ENCODE measurements around the gene NDUFAF5. TPM values are rescaled to one million over a fixed set of nuclear protein-coding genes. Genes with fewer than 3 reads are reported as not detected.
"Not testable (repeated sequence)": the region's sequence is repeated elsewhere in the genome, so short reads cannot be mapped to it uniquely, and the experiment has no call there.

NDUFAF5 gene
- total RNA-seq, 1 experiment from 2014 or later, result 44.1 TPM

GRCh38 chr20:13758884-13759283 lies 25.9 kb upstream of the NDUFAF5 start:
- H3K9me3 Mint-ChIP-seq (ENCODE audit: unreplicated experiment), result no peaks in the 10 kb centered on the region
- H3K36me3 Mint-ChIP-seq (ENCODE audit: insufficient read depth, unreplicated experiment), result peaks cover 52% of the 10 kb centered on the region
- CTCF ChIA-PET, result interaction anchor here (0.6 to 0.9 kb wide), 2 partner anchors 16 to 782 kb away, joined by 3 to 4 read pairs; no protein-coding TSS in a partner anchor
- no peak overlapping the region for H3K4me3 Mint-ChIP-seq (ENCODE audit: unreplicated experiment)
- no peaks in the 10 kb centered on the region for H3K27me3 Mint-ChIP-seq (ENCODE audit: insufficient read depth, unreplicated experiment)
- POLR2A ChIA-PET, result interaction anchor here (0.6 kb wide), 1 partner anchor 741 kb away, joined by 3 read pairs; no protein-coding TSS in a partner anchor
- intact Hi-C loops (cut with micrococcal nuclease), result no loop called here
- BruUV-seq (replicated peaks), result no TSS peak
- no peak for DNase-seq (ENCODE audit: unreplicated experiment)
- peak overlapping the region; percentile 41 for H3K27ac Mint-ChIP-seq (ENCODE audit: low read depth, unreplicated experiment)
- TF ChIP-seq CTCF (IDR thresholded peaks at IDR 0.05; ENCODE audit: unreplicated experiment), result no peak
- H3K4me1 Mint-ChIP-seq (ENCODE audit: insufficient read depth, unreplicated experiment), result no peaks in the 10 kb centered on the region

GRCh38 chr20:13760451-13760946 lies 24.3 kb upstream of the NDUFAF5 start:
- H3K9me3 Mint-ChIP-seq (ENCODE audit: unreplicated experiment); POLR2A ChIA-PET; H3K27me3 Mint-ChIP-seq (ENCODE audit: insufficient read depth, unreplicated experiment); intact Hi-C loops (cut with micrococcal nuclease); DNase-seq (ENCODE audit: unreplicated experiment); H3K4me3 Mint-ChIP-seq (ENCODE audit: unreplicated experiment); H3K27ac Mint-ChIP-seq (ENCODE audit: low read depth, unreplicated experiment); H3K4me1 Mint-ChIP-seq (ENCODE audit: insufficient read depth, unreplicated experiment); BruUV-seq (replicated peaks); CTCF ChIA-PET: not testable (repeated sequence)
- peaks cover 68% of the 10 kb centered on the region for H3K36me3 Mint-ChIP-seq (ENCODE audit: insufficient read depth, unreplicated experiment)

GRCh38 chr20:13765299-13765698 lies 19.5 kb upstream of the NDUFAF5 start:
- Mint-ChIP-seq H3K36me3 (ENCODE audit: insufficient read depth, unreplicated experiment) (peaks cover 79% of the 10 kb centered on the region), H3K9me3 (ENCODE audit: unreplicated experiment) (peaks cover 9% of the 10 kb centered on the region), H3K27ac (ENCODE audit: low read depth, unreplicated experiment) (no peak overlapping the region), H3K27me3 (ENCODE audit: insufficient read depth, unreplicated experiment) (no peaks in the 10 kb centered on the region), H3K4me3 (ENCODE audit: unreplicated experiment) (no peak overlapping the region), H3K4me1 (ENCODE audit: insufficient read depth, unreplicated experiment) (no peaks in the 10 kb centered on the region)
- no peak for DNase-seq (ENCODE audit: unreplicated experiment)
- CTCF ChIA-PET, result interaction anchor here (0.6 kb wide), 3 partner anchors 462 to 801 kb away, joined by 3 to 4 read pairs (median 3); no protein-coding TSS in a partner anchor
- TF ChIP-seq CTCF (IDR thresholded peaks at IDR 0.05; ENCODE audit: unreplicated experiment), result no peak
- intact Hi-C loops (cut with micrococcal nuclease), result no loop called here
- POLR2A ChIA-PET, result interaction anchor here (0.7 kb wide), 1 partner anchor 121 kb away, joined by 3 read pairs; no protein-coding TSS in a partner anchor
- BruUV-seq (replicated peaks), result no TSS peak

- Mint-ChIP-seq H3K27ac (ENCODE audit: low read depth, unreplicated experiment) (no peak overlapping the region), H3K27me3 (ENCODE audit: insufficient read depth, unreplicated experiment) (no peaks in the 10 kb centered on the region), H3K9me3 (ENCODE audit: unreplicated experiment) (peaks cover 9% of the 10 kb centered on the region), H3K4me1 (ENCODE audit: insufficient read depth, unreplicated experiment) (no peaks in the 10 kb centered on the region), H3K4me3 (ENCODE audit: unreplicated experiment) (no peak overlapping the region), H3K36me3 (ENCODE audit: insufficient read depth, unreplicated experiment) (peaks cover 86% of the 10 kb centered on the region)
- CTCF ChIA-PET, result interaction anchor here (0.6 to 1.3 kb wide), 3 partner anchors 13 to 224 kb away, joined by 3 to 4 read pairs (median 3); no protein-coding TSS in a partner anchor
- no TSS peak for BruUV-seq (replicated peaks)
- POLR2A ChIA-PET, result interaction anchor here (0.6 to 1.8 kb wide), 3 partner anchors 10 to 158 kb away, joined by 3 to 5 read pairs (median 3); no protein-coding TSS in a partner anchor
- intact Hi-C loops (cut with micrococcal nuclease), result no loop called here
- no peak for DNase-seq (ENCODE audit: unreplicated experiment)
- no peak for TF ChIP-seq CTCF (IDR thresholded peaks at IDR 0.05; ENCODE audit: unreplicated experiment)
Observed at GRCh38 chr20:13765868-13766416, 18.9 kb upstream of the NDUFAF5 start.
